Neuronal stem cell (in vitro differentiated cells): Measurements from ENCODE around the gene KIF3B.
A peak's percentile ranks its signal among the peaks of the same experiment; 100 is the strongest.

Source experiments
- DNase-seq: peaks from one replicate; pipeline ENCODE4 v3.0.0-alpha.2; 2013; ENCODE audit warnings: low spot score
- H2AFZ ChIP-seq: one replicate; pipeline ENCODE4 v1.6.1; 2013; ENCODE audit warnings: mild to moderate bottlenecking, low read length, inconsistent platforms
- H2AK5ac ChIP-seq: 2 replicates; pipeline ENCODE4 v1.6.1; 2013; ENCODE audit warnings: low read depth, mild to moderate bottlenecking, inconsistent platforms, low read length, moderate library complexity, mixed read lengths
- H2BK120ac ChIP-seq: 2 replicates; pipeline ENCODE4 v1.6.1; 2013; ENCODE audit warnings: low read depth, mild to moderate bottlenecking, inconsistent platforms, low read length, moderate library complexity, mixed read lengths
- H2BK12ac ChIP-seq: one replicate; pipeline ENCODE4 v1.6.1; 2013; ENCODE audit warnings: low read length, inconsistent platforms
- H2BK15ac ChIP-seq: 2 replicates; pipeline ENCODE4 v1.6.1; 2013; ENCODE audit warnings: mild to moderate bottlenecking, low read length, inconsistent platforms, mixed read lengths
- H2BK5ac ChIP-seq: one replicate; pipeline ENCODE4 v1.6.1; 2013; ENCODE audit warnings: inconsistent platforms, mild to moderate bottlenecking, low read length, moderate library complexity
- H3K14ac ChIP-seq: one replicate; pipeline ENCODE4 v1.6.1; 2013; ENCODE audit warnings: low read length, inconsistent platforms
- H3K18ac ChIP-seq: 2 replicates; pipeline ENCODE4 v1.6.1; 2013; ENCODE audit warnings: low read length, inconsistent platforms
- H3K23ac ChIP-seq: 2 replicates; pipeline ENCODE4 v1.6.1; 2013; ENCODE audit warnings: low read depth, mild to moderate bottlenecking, mixed read lengths, low read length, inconsistent platforms; ENCODE audit not compliant: poor library complexity
- H3K27ac ChIP-seq: replicated peaks from 3 replicates; pipeline ENCODE4 v1.5.1; 2013; ENCODE audit warnings: low read length, inconsistent platforms
- H3K27me3 ChIP-seq, 3 experiments: 2 replicates each; pipeline ENCODE4 v1.6.1; 2013; ENCODE audit warnings: low read length in 3 of 3, mild to moderate bottlenecking in 2 of 3, inconsistent platforms in 1 of 3, low read depth in 1 of 3, mixed read lengths in 1 of 3, moderate library complexity in 1 of 3; ENCODE audit not compliant: control insufficient read depth in 3 of 3, insufficient read depth in 3 of 3
- H3K36me3 ChIP-seq, 2 donors: replicated peaks in 1 of 2; 2 replicates each; pipeline ENCODE4 v1.6.1; 2013; ENCODE audit warnings: low read length in 2 of 2; ENCODE audit not compliant: control insufficient read depth in 2 of 2, insufficient read depth in 2 of 2
- H3K4ac ChIP-seq: 2 replicates; pipeline ENCODE4 v1.6.1; 2013; ENCODE audit warnings: inconsistent platforms, mild to moderate bottlenecking, low read length, moderate library complexity
- H3K4me1 ChIP-seq, 2 donors: 1 replicate in 1 of 2; 2 replicates in 1 of 2; pipeline ENCODE4 v1.6.1; 2013; ENCODE audit warnings: low read length in 2 of 2, low read depth in 1 of 2; ENCODE audit not compliant: control insufficient read depth in 2 of 2, insufficient read depth in 1 of 2
- H3K4me2 ChIP-seq: one replicate; pipeline ENCODE4 v1.6.1; 2013; ENCODE audit warnings: mild to moderate bottlenecking, low read length, inconsistent platforms; ENCODE audit not compliant: insufficient read depth, poor library complexity, severe bottlenecking
- H3K4me3 ChIP-seq, 2 donors: 2 replicates each; pipeline ENCODE4 v1.5.1; 2013; ENCODE audit warnings: low read length in 2 of 2, mild to moderate bottlenecking in 2 of 2, inconsistent platforms in 1 of 2, moderate library complexity in 1 of 2
- H3K79me1 ChIP-seq: one replicate; pipeline ENCODE4 v1.6.1; 2013; ENCODE audit warnings: low read depth, mild to moderate bottlenecking, inconsistent platforms, low read length, moderate library complexity
- H3K9ac ChIP-seq: one replicate; pipeline ENCODE4 v1.6.1; 2013; ENCODE audit warnings: mild to moderate bottlenecking, low read depth, low read length, inconsistent platforms; ENCODE audit not compliant: poor library complexity
- H3K9me3 ChIP-seq, 2 donors: replicated peaks in 1 of 2; 2 replicates each; pipeline versions ENCODE3 to v1.6.1; 2013; ENCODE audit warnings: low read length in 2 of 2, mild to moderate bottlenecking in 2 of 2, inconsistent platforms in 1 of 2, low read depth in 1 of 2, mixed read lengths in 1 of 2, moderate library complexity in 1 of 2; ENCODE audit not compliant: control insufficient read depth in 2 of 2, insufficient read depth in 1 of 2
- H4K8ac ChIP-seq: one replicate; pipeline ENCODE4 v1.6.1; 2013; ENCODE audit warnings: low read depth, mild to moderate bottlenecking, inconsistent platforms, low read length, moderate library complexity
- H4K91ac ChIP-seq: one replicate; pipeline ENCODE4 v1.6.1; 2013; ENCODE audit warnings: low read length, low read depth, mild to moderate bottlenecking, inconsistent platforms; ENCODE audit not compliant: poor library complexity
- WGBS, 2 donors: extraction: QIAGEN DNeasy Blood & Tissue Kit; methylation state at CpG; one replicate each; pipeline ENCODE4 v1.1.7; 2013; ENCODE audit warnings: missing lambda C conversion rate in 2 of 2, mixed read lengths in 1 of 2; ENCODE audit not compliant: insufficient read length in 2 of 2, insufficient replicate concordance in 1 of 2; ENCODE audit errors: extremely low coverage in 2 of 2; 5-methylcytosine and 5-hydroxymethylcytosine counted together

KIF3B gene

GRCh38 chr20:32357869-32358631 is 80.6 kb downstream of the KIF3B start, which contains the start of gene ASXL1:
Gene ASXL1, plus strand, starts transcription at chr20:32358331. Its CDS starts 445 bp downstream, at chr20:32358776.
- Histone ChIP-seq H3K23ac (peak within 1 kb of the TSS; percentile 25), H3K9me3 (no peaks in the 10 kb centered on the region), H2AK5ac (peak within 1 kb of the TSS; percentile 56), H3K4me2 (peak within 1 kb of the TSS; percentile 66), H3K4me3 (peak within 1 kb of the TSS; percentile 87 to 88), H2BK15ac (no peak within 1 kb of the TSS), H3K18ac (peak within 1 kb of the TSS; percentile 99), H2BK120ac (no peak within 1 kb of the TSS), H4K8ac (no peak within 1 kb of the TSS), H2BK5ac (peak within 1 kb of the TSS; percentile 62), H3K27ac (peak within 1 kb of the TSS; percentile 88), H3K14ac (no peak within 1 kb of the TSS), H3K4ac (no peak within 1 kb of the TSS), H3K9ac (peak within 1 kb of the TSS; percentile 93), H3K79me1 (no peaks in the 10 kb centered on the region), H2AFZ (peak within 1 kb of the TSS; percentile 93), H2BK12ac (no peak within 1 kb of the TSS), H3K36me3 (peaks cover 0 to 12% of the 10 kb centered on the region in 2 donors), H3K4me1 (peaks cover 0 to 9% of the 10 kb centered on the region in 2 donors), H3K27me3 (no peaks in the 10 kb centered on the region), H4K91ac (no peak within 1 kb of the TSS)
- DNase-seq = peak; percentile 98
- WGBS, 2 donors = no CpG with 5 or more reads among the region's 83 CpGs

DNA sequence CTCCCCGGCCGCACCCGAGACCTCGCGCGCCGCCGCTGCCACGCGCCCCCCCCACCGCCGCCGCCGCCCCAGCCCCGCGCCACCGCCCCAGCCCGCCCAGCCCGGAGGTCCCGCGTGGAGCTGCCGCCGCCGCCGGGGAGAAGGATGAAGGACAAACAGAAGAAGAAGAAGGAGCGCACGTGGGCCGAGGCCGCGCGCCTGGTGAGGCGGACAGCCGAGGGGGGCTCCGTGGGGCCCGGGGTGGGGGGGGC is 81.1 kb downstream of the KIF3B start:
- peaks cover 0 to 9% of the 10 kb centered on the region in 2 donors for H3K4me1 ChIP-seq
- H3K27ac ChIP-seq = peak overlapping the region; percentile 88
- H3K79me1 ChIP-seq = no peaks in the 10 kb centered on the region
- WGBS, 2 donors = no CpG with 5 or more reads among the region's 35 CpGs
- peaks cover 0 to 12% of the 10 kb centered on the region in 2 donors for H3K36me3 ChIP-seq
- H3K9me3 ChIP-seq = no peaks in the 10 kb centered on the region
- peak; percentile 29 for DNase-seq
- H2AK5ac ChIP-seq = peak overlapping the region; percentile 56
- no peak overlapping the region for H4K91ac ChIP-seq
- H3K27me3 ChIP-seq = no peaks in the 10 kb centered on the region
- no peak overlapping the region for H3K4ac ChIP-seq
- H2AFZ ChIP-seq = peak overlapping the region; percentile 93
- H2BK120ac ChIP-seq = no peak overlapping the region
- peak overlapping the region; percentile 99 for H3K18ac ChIP-seq
- peak overlapping the region; percentile 93 for H3K9ac ChIP-seq
- H2BK5ac ChIP-seq = peak overlapping the region; percentile 62
- no peak overlapping the region for H4K8ac ChIP-seq
- H3K23ac ChIP-seq = no peak overlapping the region
- H2BK15ac ChIP-seq = no peak overlapping the region
- no peak overlapping the region for H2BK12ac ChIP-seq
- no peak overlapping the region for H3K4me2 ChIP-seq
- H3K14ac ChIP-seq = no peak overlapping the region
- H3K4me3 ChIP-seq = peak overlapping the region; percentile 87 to 88

- DNase-seq = peak; percentile 81
- Histone ChIP-seq H3K9ac (peak overlapping the region; percentile 82), H2AFZ (peak overlapping the region; percentile 93), H2BK12ac (no peak overlapping the region), H3K4me2 (peak overlapping the region; percentile 60), H3K79me1 (no peaks in the 10 kb centered on the region), H3K14ac (no peak overlapping the region), H2BK15ac (no peak overlapping the region), H3K36me3 (peaks cover 0 to 12% of the 10 kb centered on the region in 2 donors), H2BK5ac (no peak overlapping the region), H3K27ac (peak overlapping the region; percentile 34), H2BK120ac (no peak overlapping the region), H3K18ac (peak overlapping the region; percentile 58), H3K4me1 (peaks cover 0 to 9% of the 10 kb centered on the region in 2 donors), H4K91ac (no peak overlapping the region), H3K23ac (no peak overlapping the region), H2AK5ac (peak overlapping the region; percentile 56), H4K8ac (no peak overlapping the region), H3K4ac (no peak overlapping the region), H3K27me3 (no peaks in the 10 kb centered on the region), H3K9me3 (no peaks in the 10 kb centered on the region), H3K4me3 (peak overlapping the region; percentile 87 to 88)
- no CpG with 5 or more reads among the region's 46 CpGs for WGBS, 2 donors
Measured at GRCh38 chr20:32358883-32359632, 81.6 kb downstream of the KIF3B start.
